Ovary (tissue), 3 donors: ENCODE data around the gene FAM9C.

Source experiments
- CTCF ChIP-seq, 3 donors: fragments of 450-650 bp in 2 of 3; fragments of 200-600 bp in 1 of 3; IDR thresholded peaks; one replicate each; pipeline versions ENCODE4 v1.5.1 to v1.8.0; 2016 to 2022; ENCODE audit warnings: antibody characterized with exemption in 3 of 3, mild to moderate bottlenecking in 1 of 3
- EP300 ChIP-seq: sonication (generic); formaldehyde crosslinking; IDR thresholded peaks from one replicate; pipeline ENCODE4 v1.6.1; 2017; ENCODE audit warnings: antibody characterized with exemption
- donor health status: DM: no; HTN: no; CAD: no.

GRCh38 chrX:13087322-13088155 lies 43.1 kb upstream of the FAM9C start:
- TF ChIP-seq CTCF (IDR thresholded peaks at IDR 0.05) (no peak), EP300 (no peak)
